ENCODE measurements around the gene UBE2L3.

The UBE2L3 gene

DNA sequence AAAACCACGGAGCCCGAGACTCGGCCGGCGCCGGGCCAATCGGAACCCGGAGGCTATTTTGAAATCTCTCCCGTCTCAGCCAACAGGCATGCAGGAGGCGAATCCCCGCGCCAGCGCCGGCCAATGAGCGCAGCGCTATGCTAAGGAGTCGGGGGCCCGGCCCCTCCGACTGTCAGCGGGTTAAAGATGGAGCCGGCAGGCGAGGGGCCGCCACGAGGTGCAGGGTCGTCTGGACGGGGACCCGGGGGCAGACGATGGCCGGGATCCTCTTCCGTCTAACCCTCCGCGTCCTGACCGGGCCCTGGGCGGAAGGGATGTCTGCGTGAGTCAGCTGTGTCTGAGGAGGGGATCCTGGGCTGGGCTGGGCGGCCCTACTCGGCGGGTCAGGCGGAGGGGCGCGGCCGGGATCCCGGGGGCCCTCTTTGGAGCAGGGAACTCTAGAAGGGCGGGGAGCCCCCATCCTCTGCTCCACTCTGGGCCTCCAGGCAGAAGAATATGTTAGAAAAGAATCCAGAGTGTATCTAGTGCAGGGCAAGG is 84.6 kb downstream of the UBE2L3 start:
- Histone ChIP-seq H3K18ac (ENCODE audit: low read length) (peak overlapping the region; percentile 78), H3K9ac (ENCODE audit: low read length) (peak overlapping the region; percentile 95), H3K4me1 (ENCODE audit: control insufficient read depth, low read depth, low read length) (peaks cover 6% of the 10 kb centered on the region), H3K79me2 (ENCODE audit: control insufficient read depth, insufficient read depth, low read length) (no peaks in the 10 kb centered on the region), H3K79me1 (ENCODE audit: low read length) (peaks cover 4% of the 10 kb centered on the region), H3K36me3 (ENCODE audit: control insufficient read depth, insufficient read depth, low read length) (peaks cover 2% of the 10 kb centered on the region), H3K4me3 (ENCODE audit: low read length) (peak overlapping the region; percentile 82), H2AK5ac (ENCODE audit: low read length) (no peak overlapping the region), H3K56ac (ENCODE audit: low read length) (peak overlapping the region; percentile 97), H3K27me3 (ENCODE audit: insufficient read depth, low read length, poor library complexity) (no peaks in the 10 kb centered on the region), H2BK5ac (ENCODE audit: low read length) (peak overlapping the region; percentile 82), H3K4me2 (ENCODE audit: low read length) (peak overlapping the region; percentile 64), H2BK15ac (replicated peaks; ENCODE audit: low read depth) (no peak overlapping the region), H4K8ac (ENCODE audit: low read depth, low read length) (no peak overlapping the region), H3K4ac (ENCODE audit: low read depth, low read length) (peak overlapping the region; percentile 65), H3K27ac (ENCODE audit: low read depth, low read length) (peak overlapping the region; percentile 83), H3K23ac (ENCODE audit: low read length) (peak overlapping the region; percentile 66), H4K5ac (ENCODE audit: low read length) (no peak overlapping the region), H2BK120ac (ENCODE audit: low read depth, low read length) (peak overlapping the region; percentile 49)
- no CpG with 5 or more reads among the region's 44 CpGs for WGBS (ENCODE audit: extremely low coverage, insufficient coverage, low lambda C conversion rate)
- peak; percentile 93 for DNase-seq

GRCh38 chr22:21652547-21653545 is 85.3 kb downstream of the UBE2L3 start:
- Histone ChIP-seq H3K79me2 (ENCODE audit: control insufficient read depth, insufficient read depth, low read length) (no peaks in the 10 kb centered on the region), H3K4ac (ENCODE audit: low read depth, low read length) (peak overlapping the region; percentile 65), H3K4me1 (ENCODE audit: control insufficient read depth, low read depth, low read length) (peaks cover 6% of the 10 kb centered on the region), H3K36me3 (ENCODE audit: control insufficient read depth, insufficient read depth, low read length) (peaks cover 2% of the 10 kb centered on the region), H3K4me2 (ENCODE audit: low read length) (peak overlapping the region; percentile 64), H2BK5ac (ENCODE audit: low read length) (no peak overlapping the region), H2BK120ac (ENCODE audit: low read depth, low read length) (no peak overlapping the region), H3K23ac (ENCODE audit: low read length) (peak overlapping the region; percentile 66), H3K79me1 (ENCODE audit: low read length) (peaks cover 4% of the 10 kb centered on the region), H4K8ac (ENCODE audit: low read depth, low read length) (no peak overlapping the region), H3K27me3 (ENCODE audit: insufficient read depth, low read length, poor library complexity) (no peaks in the 10 kb centered on the region), H4K5ac (ENCODE audit: low read length) (no peak overlapping the region), H3K4me3 (ENCODE audit: low read length) (peak overlapping the region; percentile 82), H3K56ac (ENCODE audit: low read length) (peak overlapping the region; percentile 97), H3K9ac (ENCODE audit: low read length) (peak overlapping the region; percentile 95), H3K27ac (ENCODE audit: low read depth, low read length) (peak overlapping the region; percentile 65), H2BK15ac (replicated peaks; ENCODE audit: low read depth) (no peak overlapping the region), H2AK5ac (ENCODE audit: low read length) (no peak overlapping the region), H3K18ac (ENCODE audit: low read length) (peak overlapping the region; percentile 78)
- DNase-seq, result peak; percentile 43
- no CpG with 5 or more reads among the region's 40 CpGs for WGBS (ENCODE audit: extremely low coverage, insufficient coverage, low lambda C conversion rate)

- Histone ChIP-seq H3K4me3 (ENCODE audit: low read length) (no peak overlapping the region), H3K36me3 (ENCODE audit: control insufficient read depth, insufficient read depth, low read length) (peaks cover 2% of the 10 kb centered on the region), H3K18ac (ENCODE audit: low read length) (no peak overlapping the region), H2AK5ac (ENCODE audit: low read length) (no peak overlapping the region), H3K27ac (ENCODE audit: low read depth, low read length) (no peak overlapping the region), H2BK120ac (ENCODE audit: low read depth, low read length) (no peak overlapping the region), H3K27me3 (ENCODE audit: insufficient read depth, low read length, poor library complexity) (no peaks in the 10 kb centered on the region), H3K79me1 (ENCODE audit: low read length) (peaks cover 4% of the 10 kb centered on the region), H3K4ac (ENCODE audit: low read depth, low read length) (no peak overlapping the region), H3K9ac (ENCODE audit: low read length) (peak overlapping the region; percentile 10), H3K23ac (ENCODE audit: low read length) (no peak overlapping the region), H3K56ac (ENCODE audit: low read length) (peak overlapping the region; percentile 30), H2BK15ac (replicated peaks; ENCODE audit: low read depth) (no peak overlapping the region), H3K4me2 (ENCODE audit: low read length) (peak overlapping the region; percentile 18), H4K8ac (ENCODE audit: low read depth, low read length) (no peak overlapping the region), H3K79me2 (ENCODE audit: control insufficient read depth, insufficient read depth, low read length) (no peaks in the 10 kb centered on the region), H4K5ac (ENCODE audit: low read length) (no peak overlapping the region), H3K4me1 (ENCODE audit: control insufficient read depth, low read depth, low read length) (peaks cover 2% of the 10 kb centered on the region), H2BK5ac (ENCODE audit: low read length) (no peak overlapping the region)
- WGBS (ENCODE audit: extremely low coverage, insufficient coverage, low lambda C conversion rate), result no CpG with 5 or more reads among the region's 17 CpGs
- peak; percentile 57 for DNase-seq
Measured at GRCh38 chr22:21657020-21657359, 89.5 kb downstream of the UBE2L3 start.

- Histone ChIP-seq H3K4me3 (ENCODE audit: low read length) (peak overlapping the region; percentile 6), H4K5ac (ENCODE audit: low read length) (no peak overlapping the region), H3K79me2 (ENCODE audit: control insufficient read depth, insufficient read depth, low read length) (no peaks in the 10 kb centered on the region), H3K36me3 (ENCODE audit: control insufficient read depth, insufficient read depth, low read length) (peaks cover 2% of the 10 kb centered on the region), H3K9ac (ENCODE audit: low read length) (peak overlapping the region; percentile 68), H2BK15ac (replicated peaks; ENCODE audit: low read depth) (no peak overlapping the region), H3K4ac (ENCODE audit: low read depth, low read length) (no peak overlapping the region), H3K18ac (ENCODE audit: low read length) (no peak overlapping the region), H3K27ac (ENCODE audit: low read depth, low read length) (peak overlapping the region; percentile 75), H3K27me3 (ENCODE audit: insufficient read depth, low read length, poor library complexity) (no peaks in the 10 kb centered on the region), H4K8ac (ENCODE audit: low read depth, low read length) (no peak overlapping the region), H3K79me1 (ENCODE audit: low read length) (peaks cover 4% of the 10 kb centered on the region), H3K23ac (ENCODE audit: low read length) (peak overlapping the region; percentile 48), H3K4me2 (ENCODE audit: low read length) (peak overlapping the region; percentile 32), H2AK5ac (ENCODE audit: low read length) (no peak overlapping the region), H3K4me1 (ENCODE audit: control insufficient read depth, low read depth, low read length) (peaks cover 2% of the 10 kb centered on the region), H3K56ac (ENCODE audit: low read length) (peak overlapping the region; percentile 84), H2BK120ac (ENCODE audit: low read depth, low read length) (no peak overlapping the region), H2BK5ac (ENCODE audit: low read length) (no peak overlapping the region)
- no CpG with 5 or more reads among the region's 79 CpGs for WGBS (ENCODE audit: extremely low coverage, insufficient coverage, low lambda C conversion rate)
- peak; percentile 77 for DNase-seq
Measured at GRCh38 chr22:21657360-21658032, 90.0 kb downstream of the UBE2L3 start.

- Histone ChIP-seq H3K56ac (ENCODE audit: low read length) (no peak overlapping the region), H3K4ac (ENCODE audit: low read depth, low read length) (no peak overlapping the region), H3K27ac (ENCODE audit: low read depth, low read length) (no peak overlapping the region), H3K18ac (ENCODE audit: low read length) (no peak overlapping the region), H3K27me3 (ENCODE audit: insufficient read depth, low read length, poor library complexity) (no peaks in the 10 kb centered on the region), H2AK5ac (ENCODE audit: low read length) (no peak overlapping the region), H3K4me3 (ENCODE audit: low read length) (no peak overlapping the region), H3K36me3 (ENCODE audit: control insufficient read depth, insufficient read depth, low read length) (no peaks in the 10 kb centered on the region), H3K9ac (ENCODE audit: low read length) (no peak overlapping the region), H2BK15ac (replicated peaks; ENCODE audit: low read depth) (no peak overlapping the region), H3K4me1 (ENCODE audit: control insufficient read depth, low read depth, low read length) (no peaks in the 10 kb centered on the region), H4K5ac (ENCODE audit: low read length) (no peak overlapping the region), H2BK5ac (ENCODE audit: low read length) (no peak overlapping the region), H2BK120ac (ENCODE audit: low read depth, low read length) (no peak overlapping the region), H3K79me1 (ENCODE audit: low read length) (no peaks in the 10 kb centered on the region), H4K8ac (ENCODE audit: low read depth, low read length) (no peak overlapping the region), H3K23ac (ENCODE audit: low read length) (no peak overlapping the region), H3K4me2 (ENCODE audit: low read length) (no peak overlapping the region), H3K79me2 (ENCODE audit: control insufficient read depth, insufficient read depth, low read length) (no peaks in the 10 kb centered on the region)
- no CpG with 5 or more reads among the region's 7 CpGs for WGBS (ENCODE audit: extremely low coverage, insufficient coverage, low lambda C conversion rate)
- DNase-seq, result no peak
Measured at GRCh38 chr22:21659864-21660525, 92.5 kb downstream of the UBE2L3 start.
